Measurements from ENCODE around the gene STRA8. TPM values are rescaled to one million over a fixed set of nuclear protein-coding genes. Genes with fewer than 3 reads are reported as not detected.

STRA8 gene
- total RNA-seq, 1 experiment from 2014 or later: not detected

DNA sequence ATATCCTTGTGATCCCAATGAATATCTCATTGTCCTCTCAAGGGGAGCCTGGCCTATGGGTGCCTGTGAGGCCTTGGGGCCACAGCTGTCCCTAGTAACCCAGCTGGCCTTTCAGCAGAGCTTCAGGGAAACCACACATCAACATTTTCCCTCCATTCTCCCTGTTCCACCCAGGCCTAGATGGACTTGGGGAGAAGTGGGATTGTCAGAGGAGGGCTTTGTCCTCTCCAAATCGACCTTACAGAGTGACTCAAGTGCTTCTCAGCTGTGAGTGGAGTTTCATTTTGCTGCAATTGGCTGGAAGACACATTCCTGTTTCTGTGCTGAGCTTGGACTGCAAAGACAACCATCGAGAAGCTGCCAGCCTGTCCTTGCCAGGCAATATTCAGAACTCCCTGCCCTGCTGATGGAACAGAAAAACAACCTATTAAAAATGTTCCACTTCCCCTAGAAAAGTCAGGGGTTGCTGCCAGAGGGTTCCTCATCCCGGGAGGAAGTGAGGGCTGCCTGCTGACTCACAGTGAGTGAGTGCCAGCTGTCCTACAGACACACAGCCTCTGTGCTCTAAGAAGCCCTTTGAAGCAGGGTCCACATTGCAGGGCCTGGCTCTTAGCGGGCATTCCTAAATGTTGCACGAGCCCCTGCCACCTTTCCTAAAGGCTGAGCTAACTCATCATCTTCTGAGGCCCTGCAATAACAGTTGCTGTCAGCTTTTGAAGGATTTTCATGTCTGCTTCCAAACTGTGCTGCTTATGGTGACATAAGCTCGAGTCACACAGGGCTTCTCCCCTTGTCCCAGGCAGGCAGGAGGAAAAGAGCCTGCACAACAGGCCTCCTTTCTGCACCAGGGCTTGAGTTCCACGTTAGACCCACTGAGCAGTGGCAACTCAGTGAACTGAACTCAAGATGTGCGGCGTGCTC, 20.5 kb downstream of the STRA8 start:
- no peaks in the 10 kb centered on the region for H3K9me3 ChIP-seq (ENCODE audit: control insufficient read depth, insufficient read depth, low read depth, low read length)
- CTCF ChIA-PET: no interaction called here

DNA sequence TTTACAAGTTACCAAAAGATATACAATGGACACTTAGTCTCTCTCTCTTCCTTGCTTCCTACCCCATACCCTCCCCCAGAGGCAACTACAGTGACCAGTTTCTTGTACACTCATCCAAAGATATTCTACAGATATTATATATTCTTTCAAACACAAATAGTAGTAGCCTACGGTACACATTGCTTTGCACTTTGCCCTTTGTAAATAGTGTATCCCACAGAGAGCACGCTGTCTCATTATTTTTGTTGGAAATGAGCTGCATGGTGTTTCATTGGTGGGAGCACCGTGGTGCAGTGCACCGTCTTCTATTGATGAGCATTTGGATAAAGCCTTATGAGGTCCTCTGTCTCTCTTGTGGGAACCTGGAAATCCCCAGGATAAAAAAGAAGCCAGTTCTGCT, 24.2 kb downstream of the STRA8 start:
- POLR2A ChIA-PET: no interaction called here
- DNase-seq (ENCODE audit: low read depth, low spot score) (no peak), ATAC-seq (no peak)
- no peak overlapping the region for H3K4me3 ChIP-seq (ENCODE audit: low read depth in 2 of 2, low read length in 2 of 2)
- H3K27ac ChIP-seq (ENCODE audit: low read length): no peak overlapping the region
- H3K36me3 ChIP-seq (ENCODE audit: control insufficient read depth, insufficient read depth, low read length): no peaks in the 10 kb centered on the region
- CTCF ChIA-PET: no interaction called here
- no peaks in the 10 kb centered on the region for H3K27me3 ChIP-seq (ENCODE audit: control insufficient read depth, insufficient read depth, low read length)
- intact Hi-C loops (cut with micrococcal nuclease; ENCODE audit: unreplicated experiment): no loop called here
- no TSS peak for BruUV-seq (replicated peaks)
- H3K4me1 ChIP-seq (ENCODE audit: control insufficient read depth, insufficient read depth, low read length): peaks cover 3% of the 10 kb centered on the region; the same call in 1 of the 2 replicates
- TF ChIP-seq TCF7L2 (IDR thresholded peaks at IDR 0.05; ENCODE audit: low read depth, low read length) (no peak), POLR2AphosphoS5 (IDR thresholded peaks at IDR 0.05; ENCODE audit: low read depth, low read length) (no peak), SIN3A (IDR thresholded peaks at IDR 0.05; ENCODE audit: borderline replicate concordance, insufficient read depth, low read depth, low read length) (no peak)
- TF ChIP-seq, protein P1, sequence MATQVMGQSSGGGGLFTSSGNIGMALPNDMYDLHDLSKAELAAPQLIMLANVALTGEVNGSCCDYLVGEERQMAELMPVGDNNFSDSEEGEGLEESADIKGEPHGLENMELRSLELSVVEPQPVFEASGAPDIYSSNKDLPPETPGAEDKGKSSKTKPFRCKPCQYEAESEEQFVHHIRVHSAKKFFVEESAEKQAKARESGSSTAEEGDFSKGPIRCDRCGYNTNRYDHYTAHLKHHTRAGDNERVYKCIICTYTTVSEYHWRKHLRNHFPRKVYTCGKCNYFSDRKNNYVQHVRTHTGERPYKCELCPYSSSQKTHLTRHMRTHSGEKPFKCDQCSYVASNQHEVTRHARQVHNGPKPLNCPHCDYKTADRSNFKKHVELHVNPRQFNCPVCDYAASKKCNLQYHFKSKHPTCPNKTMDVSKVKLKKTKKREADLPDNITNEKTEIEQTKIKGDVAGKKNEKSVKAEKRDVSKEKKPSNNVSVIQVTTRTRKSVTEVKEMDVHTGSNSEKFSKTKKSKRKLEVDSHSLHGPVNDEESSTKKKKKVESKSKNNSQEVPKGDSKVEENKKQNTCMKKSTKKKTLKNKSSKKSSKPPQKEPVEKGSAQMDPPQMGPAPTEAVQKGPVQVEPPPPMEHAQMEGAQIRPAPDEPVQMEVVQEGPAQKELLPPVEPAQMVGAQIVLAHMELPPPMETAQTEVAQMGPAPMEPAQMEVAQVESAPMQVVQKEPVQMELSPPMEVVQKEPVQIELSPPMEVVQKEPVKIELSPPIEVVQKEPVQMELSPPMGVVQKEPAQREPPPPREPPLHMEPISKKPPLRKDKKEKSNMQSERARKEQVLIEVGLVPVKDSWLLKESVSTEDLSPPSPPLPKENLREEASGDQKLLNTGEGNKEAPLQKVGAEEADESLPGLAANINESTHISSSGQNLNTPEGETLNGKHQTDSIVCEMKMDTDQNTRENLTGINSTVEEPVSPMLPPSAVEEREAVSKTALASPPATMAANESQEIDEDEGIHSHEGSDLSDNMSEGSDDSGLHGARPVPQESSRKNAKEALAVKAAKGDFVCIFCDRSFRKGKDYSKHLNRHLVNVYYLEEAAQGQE (IDR thresholded peaks at IDR 0.05; ENCODE audit: insufficient read depth in 1 of 2, low read depth in 2 of 2, low read length in 1 of 2): no peak
- TF ChIP-seq, protein P2, sequence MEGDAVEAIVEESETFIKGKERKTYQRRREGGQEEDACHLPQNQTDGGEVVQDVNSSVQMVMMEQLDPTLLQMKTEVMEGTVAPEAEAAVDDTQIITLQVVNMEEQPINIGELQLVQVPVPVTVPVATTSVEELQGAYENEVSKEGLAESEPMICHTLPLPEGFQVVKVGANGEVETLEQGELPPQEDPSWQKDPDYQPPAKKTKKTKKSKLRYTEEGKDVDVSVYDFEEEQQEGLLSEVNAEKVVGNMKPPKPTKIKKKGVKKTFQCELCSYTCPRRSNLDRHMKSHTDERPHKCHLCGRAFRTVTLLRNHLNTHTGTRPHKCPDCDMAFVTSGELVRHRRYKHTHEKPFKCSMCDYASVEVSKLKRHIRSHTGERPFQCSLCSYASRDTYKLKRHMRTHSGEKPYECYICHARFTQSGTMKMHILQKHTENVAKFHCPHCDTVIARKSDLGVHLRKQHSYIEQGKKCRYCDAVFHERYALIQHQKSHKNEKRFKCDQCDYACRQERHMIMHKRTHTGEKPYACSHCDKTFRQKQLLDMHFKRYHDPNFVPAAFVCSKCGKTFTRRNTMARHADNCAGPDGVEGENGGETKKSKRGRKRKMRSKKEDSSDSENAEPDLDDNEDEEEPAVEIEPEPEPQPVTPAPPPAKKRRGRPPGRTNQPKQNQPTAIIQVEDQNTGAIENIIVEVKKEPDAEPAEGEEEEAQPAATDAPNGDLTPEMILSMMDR (IDR thresholded peaks at IDR 0.05): no peak
- H3K9me3 ChIP-seq (ENCODE audit: control insufficient read depth, insufficient read depth, low read depth, low read length): no peaks in the 10 kb centered on the region
- in situ Hi-C loops (cut with HindIII; ENCODE audit: low pct_unique_long_range_greater_than_20kb, low sequenced_read_pairs): no loop called here

More for the DNA sequence above, 20.5 kb downstream of the STRA8 start:
- Histone ChIP-seq H3K4me1 (ENCODE audit: control insufficient read depth, insufficient read depth, low read length) (peaks cover 3% of the 10 kb centered on the region; the same call in 1 of the 2 replicates), H3K4me3 (ENCODE audit: low read depth in 2 of 2, low read length in 2 of 2) (no peak overlapping the region), H3K36me3 (ENCODE audit: control insufficient read depth, insufficient read depth, low read length) (no peaks in the 10 kb centered on the region), H3K27me3 (ENCODE audit: control insufficient read depth, insufficient read depth, low read length) (no peaks in the 10 kb centered on the region), H3K27ac (ENCODE audit: low read length) (peak overlapping the region; percentile 42; the same call in 1 of the 2 replicates)
- TF ChIP-seq SIN3A (IDR thresholded peaks at IDR 0.05; ENCODE audit: borderline replicate concordance, insufficient read depth, low read depth, low read length) (no peak), TCF7L2 (IDR thresholded peaks at IDR 0.05; ENCODE audit: low read depth, low read length) (no peak), POLR2AphosphoS5 (IDR thresholded peaks at IDR 0.05; ENCODE audit: low read depth, low read length) (no peak)
- TF ChIP-seq, protein P1 (IDR thresholded peaks at IDR 0.05; ENCODE audit: insufficient read depth in 1 of 2, low read depth in 2 of 2, low read length in 1 of 2): no peak
- TF ChIP-seq, protein P2 (IDR thresholded peaks at IDR 0.05): no peak
- no TSS peak for BruUV-seq (replicated peaks)
- ATAC-seq: peak; percentile 87
- peak; percentile 35 for DNase-seq (ENCODE audit: low read depth, low spot score)
- in situ Hi-C loops (cut with HindIII; ENCODE audit: low pct_unique_long_range_greater_than_20kb, low sequenced_read_pairs): no loop called here
- POLR2A ChIA-PET: no interaction called here
- intact Hi-C loops (cut with micrococcal nuclease; ENCODE audit: unreplicated experiment): no loop called here
